ENCODE measurements around the gene HECTD1.
"Not testable (repeated sequence)": the region's sequence is repeated elsewhere in the genome, so short reads cannot be mapped to it uniquely, and the experiment has no call there.

The HECTD1 gene

DNA sequence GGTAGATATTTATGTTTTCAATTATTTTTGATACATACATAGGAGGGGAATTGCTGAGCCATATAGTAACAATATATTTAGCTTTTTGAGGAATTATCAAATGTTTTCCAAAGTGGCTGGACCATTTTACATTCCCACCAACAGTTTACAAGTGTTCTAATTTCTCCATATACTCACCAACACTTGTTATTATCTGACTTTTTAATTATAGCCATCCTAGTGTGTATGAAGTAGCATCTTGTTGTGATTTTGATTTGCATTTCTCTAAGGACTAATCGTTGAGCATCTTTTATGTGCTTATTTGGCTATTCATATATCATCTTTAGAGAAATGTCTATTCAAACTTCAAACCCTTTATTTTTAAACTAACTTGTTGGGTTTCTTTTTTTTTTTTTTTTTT is 17.2 kb upstream of the HECTD1 start:
- no peak for DNase-seq

DNA sequence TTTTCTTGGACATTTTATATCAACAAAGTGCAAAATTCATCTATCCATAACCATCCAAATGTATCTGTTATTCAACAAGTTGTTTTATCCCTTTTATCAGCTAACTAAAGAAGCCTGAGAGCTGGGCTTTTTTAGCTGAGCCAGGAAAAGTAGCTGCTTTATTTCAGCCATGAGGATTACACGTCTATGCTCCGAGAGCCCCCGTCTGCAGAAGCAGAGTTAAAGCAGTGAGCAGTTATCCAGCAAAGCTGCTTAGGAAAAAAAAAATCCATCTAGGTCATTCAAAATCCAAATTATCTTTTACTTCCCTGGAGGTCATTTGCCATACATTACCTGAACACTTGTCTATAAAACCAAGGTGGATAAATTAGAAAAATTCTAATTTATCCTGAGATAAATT is 15.7 kb upstream of the HECTD1 start:
- no peak for DNase-seq

DNA sequence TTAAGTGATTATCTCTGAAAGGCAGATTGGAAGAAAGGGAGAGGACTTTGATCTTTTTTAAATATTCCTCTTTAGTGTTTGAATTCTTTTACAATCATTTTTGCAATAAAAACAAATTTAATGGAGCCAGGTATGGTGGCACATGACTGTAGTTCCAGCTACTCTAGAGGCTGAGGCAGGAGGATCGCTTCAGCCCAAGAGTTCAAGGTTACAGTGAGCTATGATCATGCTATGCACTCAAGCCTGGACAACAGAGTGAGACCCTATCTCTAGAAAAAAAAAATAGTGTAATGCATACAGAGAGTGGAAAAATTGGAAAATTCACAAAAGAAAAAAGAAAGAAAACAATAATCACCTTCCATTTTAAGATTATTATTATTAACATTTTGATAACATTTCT is 15.2 kb upstream of the HECTD1 start:
- DNase-seq: no peak

DNA sequence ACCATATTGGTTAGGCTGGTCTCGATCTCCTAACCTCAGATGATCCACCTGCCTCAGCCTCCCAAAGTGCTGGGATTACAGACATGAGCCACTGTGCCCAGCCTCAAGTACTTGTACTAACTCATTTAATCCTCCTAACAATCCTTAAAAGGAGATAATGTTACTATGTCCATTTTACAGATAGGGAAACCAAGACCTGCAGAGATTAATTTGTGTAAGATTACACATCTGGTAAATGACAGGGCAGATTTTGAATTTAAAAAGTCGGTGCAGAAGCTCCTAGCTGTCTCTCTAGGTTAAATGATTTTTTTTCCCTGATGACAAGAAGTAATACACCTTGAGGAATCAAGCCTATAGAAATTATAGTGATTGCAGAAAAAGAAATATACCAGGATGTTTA is 13.7 kb upstream of the HECTD1 start:
- no peak for DNase-seq

DNA sequence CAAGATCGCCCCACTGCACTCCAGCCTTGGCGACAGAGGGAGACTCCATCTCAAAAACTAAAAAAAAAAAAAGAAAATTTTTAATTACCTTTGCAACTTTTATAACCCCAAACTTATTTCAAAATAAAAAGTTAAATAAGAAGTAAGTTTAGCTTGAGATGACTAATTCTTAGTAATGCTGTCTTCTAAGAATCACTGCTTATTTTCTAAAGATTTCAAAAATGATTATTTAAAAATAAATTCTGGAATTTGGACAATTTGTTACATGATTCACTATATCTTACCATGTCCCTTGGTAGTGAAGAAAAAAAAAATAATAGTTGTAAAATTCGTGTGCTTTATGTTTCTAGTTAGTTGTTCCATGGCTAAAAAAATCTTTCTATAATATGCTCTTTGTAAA is 11.6 kb upstream of the HECTD1 start:
- DNase-seq: no peak

DNA sequence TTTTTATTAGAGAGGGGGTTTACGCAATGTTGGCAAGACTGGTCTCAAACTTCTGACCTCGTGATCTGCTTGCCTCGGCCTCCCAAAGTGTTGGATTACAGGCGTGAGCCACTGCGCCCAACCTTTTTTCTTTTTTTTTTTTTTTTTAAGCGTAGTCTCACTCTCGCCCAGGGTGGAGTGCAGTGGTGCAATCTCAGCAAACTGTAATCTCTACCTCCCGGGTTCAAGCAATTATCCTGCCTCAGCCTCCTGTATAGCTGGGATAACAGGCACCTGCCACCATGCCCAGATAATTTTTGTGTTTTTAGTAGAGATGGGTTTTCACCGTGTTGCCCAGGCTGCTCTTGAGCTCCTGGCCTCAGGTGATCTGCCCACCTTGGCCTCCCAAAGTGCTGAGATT is 8.8 kb upstream of the HECTD1 start:
- DNase-seq: no peak

DNA sequence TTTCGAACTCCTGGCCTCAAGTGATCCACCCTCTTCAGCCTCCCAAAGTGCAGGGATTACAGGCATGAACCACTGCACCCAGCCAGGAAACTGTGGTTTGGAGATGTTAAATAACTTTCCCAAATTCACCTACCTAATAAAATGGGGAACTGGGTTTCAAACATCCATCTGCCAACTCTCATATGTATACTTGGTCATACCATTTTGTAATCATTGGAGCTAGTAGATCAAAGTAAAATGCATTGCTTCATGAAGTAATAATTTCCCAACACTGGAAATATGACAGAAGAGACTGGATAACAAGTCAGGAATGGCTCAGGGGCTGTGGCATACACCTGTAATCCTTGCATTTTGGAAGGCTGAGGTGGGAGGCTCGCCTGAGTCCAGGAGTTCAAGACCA is 5.3 kb upstream of the HECTD1 start:
- DNase-seq: no peak

DNA sequence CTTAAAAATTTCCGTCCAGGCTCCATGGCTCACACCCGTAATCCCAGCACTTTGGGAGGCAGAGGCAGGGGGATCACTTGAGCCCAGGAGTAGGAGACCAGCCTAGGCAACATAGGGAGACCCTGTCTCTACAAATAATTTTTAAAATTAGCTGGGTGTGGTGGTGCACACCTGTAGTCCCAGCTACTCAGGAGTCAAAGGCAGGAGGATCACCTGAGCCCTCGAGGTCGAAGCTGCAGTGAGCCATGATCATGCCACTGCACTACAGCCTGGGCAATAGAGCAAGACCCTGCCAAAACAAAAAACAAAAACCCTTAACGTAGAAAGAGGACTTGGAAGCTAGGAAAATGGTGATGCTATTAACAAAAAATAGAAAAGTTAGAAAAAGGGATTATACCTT is 2.0 kb upstream of the HECTD1 start:
- no peak for DNase-seq

DNA sequence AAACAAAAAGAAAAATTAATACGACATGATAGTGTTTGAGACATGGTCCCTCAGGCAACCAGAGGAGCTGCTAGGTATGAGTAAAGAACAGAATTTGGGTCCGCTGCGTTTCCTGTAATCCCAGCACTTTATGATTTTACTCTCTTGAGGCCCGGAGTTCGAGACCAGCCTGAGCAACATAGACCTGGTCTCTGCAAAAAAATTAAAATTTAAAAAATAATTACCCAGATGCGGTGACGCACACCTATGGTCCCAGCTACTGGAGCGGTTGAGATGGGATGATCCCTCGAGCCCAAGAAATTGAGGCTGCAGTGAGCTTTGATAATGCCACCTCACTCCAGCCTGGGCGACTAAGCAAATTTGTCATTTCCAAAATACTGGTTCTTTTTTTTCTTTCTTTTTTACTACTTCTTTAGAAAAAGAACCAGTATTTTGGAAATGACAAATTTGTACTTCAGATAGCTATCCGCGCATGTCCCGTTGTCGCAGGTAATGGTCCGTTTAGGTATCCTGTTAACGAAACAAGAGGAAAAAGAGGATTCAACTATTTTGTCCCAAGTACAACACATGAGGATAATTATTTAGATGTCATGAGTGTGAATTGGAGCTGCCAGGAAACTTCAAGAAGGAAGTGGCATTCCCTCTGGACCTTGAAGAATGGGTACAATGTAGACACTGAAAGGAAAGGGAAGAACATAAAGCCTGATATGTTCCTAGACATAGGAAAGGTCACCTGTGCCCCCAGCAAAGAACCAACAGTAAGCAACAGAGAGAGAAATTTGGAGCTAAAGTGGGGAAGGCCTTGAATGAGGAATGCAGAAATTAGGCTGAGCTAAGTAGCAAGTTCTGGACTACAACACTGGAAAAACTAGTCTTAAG is 1.2 kb upstream of the HECTD1 start:
- no peak for DNase-seq

DNA sequence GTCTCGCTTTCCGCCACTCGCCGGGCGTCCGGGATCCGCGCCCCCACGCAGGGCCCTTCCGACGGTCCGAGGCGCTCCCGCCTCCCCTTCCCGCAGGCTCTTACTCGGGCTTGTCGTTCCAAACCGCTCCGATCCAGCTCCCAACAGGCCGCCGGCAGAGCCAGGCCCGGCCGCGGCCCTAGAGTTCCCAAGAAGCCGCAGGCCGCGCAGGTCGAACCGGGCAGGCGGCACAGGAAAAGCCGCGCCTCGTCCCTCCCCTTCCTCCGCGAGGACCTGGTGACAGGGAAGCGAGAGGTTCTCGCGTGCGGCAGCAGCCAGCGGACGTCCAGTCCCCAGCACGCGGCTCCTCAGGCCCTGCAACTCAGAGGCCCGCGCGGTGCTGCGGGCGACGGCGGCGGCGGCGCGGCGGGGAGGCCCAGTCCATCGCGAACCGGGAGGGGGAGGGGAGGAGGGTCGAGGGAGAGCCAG is 272 bp downstream of the HECTD1 start:
- DNase-seq: peak; percentile 69

DNA sequence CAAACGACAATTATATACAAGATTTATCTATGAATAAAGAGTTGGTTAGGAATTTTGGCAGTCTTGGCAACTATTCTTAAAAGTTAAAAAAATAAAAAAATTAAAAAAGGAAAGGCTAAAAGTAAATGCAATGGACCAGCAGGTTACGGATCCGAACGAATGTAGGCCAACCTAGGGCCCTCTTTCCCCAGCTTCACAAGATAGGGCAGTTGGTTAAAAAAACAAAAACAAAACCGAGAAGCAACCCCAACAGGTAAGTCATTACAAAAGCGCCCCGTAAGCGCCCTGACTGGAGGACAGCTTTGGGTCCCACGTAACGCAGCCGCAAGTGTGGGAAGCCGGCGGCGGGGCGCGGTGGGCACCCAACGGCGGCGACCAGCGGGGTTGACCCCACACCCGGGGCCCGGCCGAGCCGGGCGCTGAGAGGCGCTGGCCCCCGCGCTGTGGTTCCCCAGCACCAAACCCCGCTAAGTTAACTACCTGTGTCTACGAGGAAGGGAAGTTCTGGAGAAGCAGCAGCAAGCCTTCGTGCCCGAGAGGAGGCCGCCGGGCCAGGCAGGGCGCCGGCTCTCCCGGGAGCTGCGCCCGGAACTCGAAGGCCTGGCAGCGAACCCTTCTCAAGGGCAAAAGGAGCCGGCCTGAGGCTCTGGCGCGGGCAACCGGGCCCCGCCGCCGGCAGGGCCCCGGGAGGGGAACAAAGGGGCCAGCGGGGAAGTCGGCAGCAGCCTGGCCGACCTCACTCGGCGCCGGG is 882 bp downstream of the HECTD1 start:
- DNase-seq: no peak

DNA sequence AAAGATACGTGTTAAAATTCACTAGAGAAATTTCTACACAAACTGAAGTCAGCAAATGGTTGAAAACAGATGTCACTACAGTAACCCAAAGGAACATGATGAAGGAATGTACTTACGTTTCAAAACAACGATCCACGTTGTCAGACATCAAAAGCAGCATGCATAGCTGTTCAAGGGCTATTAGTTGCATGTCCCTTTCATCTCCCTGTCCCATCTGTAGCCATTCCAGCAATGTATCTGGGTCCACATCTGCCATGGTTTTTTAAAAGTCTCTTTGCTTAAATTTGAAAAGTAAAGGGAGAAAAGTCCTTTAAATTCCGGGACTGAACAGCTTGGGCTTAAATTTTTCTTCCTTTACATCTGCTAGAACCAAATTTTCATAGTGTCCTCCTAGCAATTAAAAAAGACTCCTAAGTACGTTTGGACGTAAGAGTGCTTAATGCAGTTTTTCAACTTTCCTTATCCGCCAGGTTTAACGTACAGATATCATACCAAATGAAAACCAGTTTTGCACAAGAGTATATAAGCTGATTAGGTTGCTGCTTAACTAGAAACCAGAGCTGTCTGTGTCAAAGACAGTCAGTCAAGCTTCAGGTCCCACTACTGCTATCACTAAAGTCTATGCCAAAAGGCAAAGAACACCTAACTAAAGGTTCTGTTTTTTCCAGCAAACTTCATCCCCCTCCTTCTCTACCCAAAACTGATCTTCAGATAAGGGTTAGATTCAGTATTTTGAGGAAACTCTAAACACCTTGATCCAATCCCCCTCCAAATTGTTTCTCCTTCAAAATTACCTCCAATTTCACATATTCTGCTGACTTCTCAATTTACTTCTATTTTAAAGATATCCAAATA is 1.7 kb downstream of the HECTD1 start:
- no peak for DNase-seq

DNA sequence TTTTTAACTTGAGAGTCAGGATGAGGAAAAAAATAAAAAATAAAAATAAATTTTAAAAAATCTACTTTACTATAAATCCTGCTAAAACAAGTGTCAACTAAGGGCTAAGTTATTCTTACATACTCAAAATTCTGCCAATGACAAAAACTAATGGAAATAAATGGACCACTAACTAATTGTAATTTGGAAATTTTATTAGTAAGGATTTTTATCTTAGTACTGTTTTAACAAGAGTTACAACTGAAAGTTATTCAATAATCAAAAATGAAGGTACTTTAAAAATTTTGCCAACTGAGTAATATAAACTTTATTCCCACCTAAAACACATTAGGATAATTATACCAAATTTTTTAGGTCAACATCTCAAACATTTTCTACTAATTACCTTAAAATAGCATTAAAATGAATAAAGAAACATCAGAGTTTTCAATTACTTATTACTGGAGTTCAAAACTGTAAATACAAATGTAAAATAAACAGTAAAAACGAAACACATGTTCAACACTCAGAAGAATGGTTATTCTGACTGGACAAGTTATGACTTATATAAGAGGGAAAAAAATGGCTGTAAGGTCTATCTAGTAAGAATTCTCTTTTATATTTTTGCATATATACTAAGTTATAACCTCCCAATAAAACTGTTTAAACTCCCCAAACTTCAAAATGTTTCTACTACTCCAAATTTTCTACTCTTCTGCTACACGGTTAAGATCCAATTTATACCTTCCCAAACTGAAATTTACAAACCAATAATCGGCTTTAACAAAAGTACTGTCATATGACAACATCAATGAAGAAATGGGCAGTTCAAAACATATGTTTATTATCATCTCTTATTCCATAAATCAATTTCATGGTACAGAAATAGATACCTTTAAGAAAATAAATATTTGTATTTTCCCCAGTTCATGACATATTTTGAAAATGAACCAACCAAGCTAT is 2.7 kb downstream of the HECTD1 start:
- DNase-seq: no peak

DNA sequence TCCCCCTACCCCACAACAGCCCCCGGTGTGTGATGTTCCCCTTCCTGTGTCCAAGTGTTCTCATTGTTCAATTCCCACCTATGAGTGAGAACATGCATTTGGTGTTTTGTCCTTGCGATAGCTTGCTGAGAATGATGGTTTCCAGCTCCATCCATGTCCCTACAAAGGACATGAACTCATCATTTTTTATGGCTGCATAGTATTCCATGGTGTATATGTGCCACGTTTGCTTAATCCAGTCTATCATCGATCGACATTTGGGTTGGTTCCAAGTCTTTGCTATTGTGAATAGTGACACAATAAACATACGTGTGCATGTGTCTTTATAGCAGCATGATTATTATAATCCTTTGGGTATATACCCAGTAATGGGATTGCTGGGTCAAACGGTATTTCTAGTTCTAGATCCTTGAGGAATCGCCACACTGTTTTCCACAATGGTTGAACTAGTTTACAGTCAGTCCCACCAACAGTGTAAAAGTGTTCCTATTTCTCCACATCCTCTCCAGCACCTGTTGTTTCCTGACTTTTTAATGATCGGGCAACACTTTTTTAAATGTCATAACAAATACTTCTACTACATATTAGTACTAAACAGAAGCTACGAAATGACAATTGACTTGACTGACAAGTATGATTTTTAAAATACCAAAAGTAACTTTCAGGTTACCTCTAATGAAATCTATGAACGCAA is 3.5 kb downstream of the HECTD1 start:
- not testable (repeated sequence) for DNase-seq

DNA sequence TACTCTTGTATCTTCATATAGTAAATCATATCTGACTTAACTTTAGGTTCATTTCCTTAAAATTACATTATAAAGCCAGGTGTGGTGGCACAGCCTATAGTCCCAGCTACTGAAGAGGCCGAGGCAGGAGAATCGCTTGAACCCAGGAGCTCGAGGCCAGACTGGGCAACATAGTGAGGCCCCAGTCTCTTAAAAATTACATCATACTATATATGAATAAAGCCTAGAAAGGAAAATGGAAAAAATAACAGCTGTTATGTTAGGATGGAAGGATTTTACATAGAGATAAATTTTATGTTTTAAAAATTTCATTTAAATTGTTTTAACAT is 4.2 kb downstream of the HECTD1 start:
- DNase-seq: no peak

DNA sequence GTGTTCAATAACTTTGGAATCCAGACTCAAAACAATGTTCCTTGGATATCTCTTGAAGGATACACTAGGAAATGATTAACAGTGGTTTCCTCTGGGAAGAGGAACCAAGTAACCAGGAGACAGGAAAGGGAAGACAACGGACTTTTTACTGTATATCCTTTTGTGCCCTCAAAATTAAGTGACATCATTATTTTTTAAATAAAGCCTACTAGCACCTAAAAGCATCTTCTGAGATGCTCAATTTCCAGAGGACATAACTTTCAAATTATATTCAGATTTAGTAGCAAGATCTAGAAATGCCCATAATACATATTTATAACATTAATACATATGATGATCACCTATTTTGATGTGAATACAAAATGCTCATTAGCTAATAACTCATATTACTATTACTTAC is 6.5 kb downstream of the HECTD1 start:
- DNase-seq: no peak

DNA sequence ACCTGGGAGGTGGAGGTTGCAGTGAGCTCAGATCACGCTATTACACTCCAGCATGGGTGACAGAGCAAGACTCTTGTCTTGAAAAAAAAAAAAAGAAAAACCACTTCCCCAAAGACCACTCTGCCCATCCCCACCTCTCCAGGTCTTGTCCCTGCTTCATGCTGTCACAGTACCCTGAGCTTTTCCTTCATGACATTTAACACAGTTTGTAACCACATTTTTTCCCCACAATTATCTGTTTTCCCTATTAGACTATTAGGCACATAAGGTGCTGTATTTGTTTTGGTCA is 6.9 kb downstream of the HECTD1 start:
- DNase-seq: no peak

DNA sequence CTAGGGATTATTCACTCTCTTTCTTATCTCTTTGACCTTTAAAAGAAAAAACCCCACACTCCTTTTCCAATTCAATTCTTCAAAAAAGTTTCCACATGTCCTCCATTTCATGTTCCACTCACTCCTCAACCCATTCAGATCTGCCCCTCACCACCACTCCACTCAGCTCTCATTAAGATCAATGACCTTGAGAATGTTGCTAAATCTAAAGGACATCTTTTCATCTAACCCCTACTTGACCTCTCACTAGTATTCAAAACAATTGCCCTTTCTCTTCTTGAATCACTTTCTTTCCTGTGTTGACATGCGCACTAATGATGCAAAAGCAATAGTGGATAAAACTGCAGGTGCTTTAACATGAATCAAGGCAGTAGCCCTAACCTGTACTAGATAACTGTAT is 9.9 kb downstream of the HECTD1 start:
- DNase-seq: no peak

DNA sequence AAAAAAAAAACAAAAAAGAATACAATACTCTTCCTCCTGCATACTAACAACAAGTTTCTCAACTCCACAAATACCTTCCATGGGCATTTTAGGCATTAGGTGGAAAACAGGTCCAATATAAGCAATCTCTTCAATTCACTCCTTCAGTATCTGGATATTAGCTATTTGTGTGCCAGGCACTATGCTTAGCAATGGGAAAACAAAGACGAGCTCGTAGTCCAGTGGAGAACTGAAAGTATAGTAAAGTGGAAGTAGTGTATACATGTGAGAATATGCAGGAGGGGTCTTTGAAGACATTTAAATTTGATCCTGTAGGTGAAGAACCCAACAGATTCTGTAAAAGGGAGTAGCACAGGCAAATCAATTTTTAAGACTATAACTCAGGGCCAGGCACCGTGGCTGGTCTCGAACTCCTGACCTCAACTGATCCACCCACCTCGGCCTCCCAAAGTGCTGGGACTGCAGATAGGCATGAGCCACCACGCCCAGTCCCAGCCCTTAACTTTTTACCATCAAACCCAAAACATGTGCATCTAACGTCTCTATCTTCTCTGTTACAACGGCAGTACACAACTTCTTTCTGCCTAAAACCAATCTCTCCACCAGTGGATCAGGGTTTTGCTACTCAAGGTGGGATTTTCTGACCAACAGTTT is 10.6 kb downstream of the HECTD1 start:
- no peak for DNase-seq

DNA sequence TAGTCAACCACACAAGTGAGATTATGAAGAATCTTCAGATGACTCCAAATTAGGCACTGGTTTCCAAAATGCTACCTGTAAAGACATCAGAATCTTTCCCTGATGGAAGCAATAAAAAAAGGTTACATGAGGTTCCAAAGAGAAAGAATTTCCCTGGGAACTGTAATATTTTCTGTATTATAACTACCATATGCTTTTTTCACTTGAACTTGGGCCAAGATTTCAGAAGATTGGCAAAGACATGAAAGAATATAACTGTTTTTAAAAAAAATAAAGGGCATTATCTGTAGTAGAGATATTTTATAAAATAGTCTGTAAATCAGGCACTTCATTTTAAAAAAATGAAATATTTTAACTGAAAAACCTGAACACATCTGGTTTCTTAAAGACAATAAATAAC is 12.9 kb downstream of the HECTD1 start:
- DNase-seq: no peak

DNA sequence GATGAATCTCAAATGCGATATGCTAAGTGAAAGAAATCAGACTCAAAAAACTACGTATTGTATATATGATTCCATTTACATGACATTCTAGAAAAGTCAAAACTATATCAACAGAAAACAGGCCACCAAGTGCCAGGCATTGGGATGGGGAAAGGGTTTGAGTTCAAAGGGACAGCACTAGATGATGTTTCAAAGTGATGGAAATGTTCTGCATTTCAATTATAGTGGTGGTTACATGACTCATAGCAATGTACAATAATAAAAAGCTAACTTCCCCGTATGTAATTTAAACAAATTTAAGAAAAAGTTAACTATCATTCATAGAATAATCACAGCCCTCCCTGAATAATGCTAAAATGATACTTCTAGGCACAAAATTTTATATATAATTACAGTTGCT is 13.5 kb downstream of the HECTD1 start:
- no peak for DNase-seq

All from amniotic stem cell (primary cell).